IMR-90 (cell line): ENCODE data around the gene RGS5. TPM values are rescaled to one million over a fixed set of nuclear protein-coding genes. Genes with fewer than 3 reads are reported as not detected.

Experiments
- ATAC-seq: fragments of 200-7000 bp; cut with Tn5 transposase; 2 replicates; pipeline ENCODE4 v1.9.1; 2020; ENCODE audit warnings: low read depth, mild to moderate bottlenecking, moderate library complexity
- BruUV-seq: library from RNA; stranded (reverse); fragments of 400-500 nt; replicated peaks from 2 replicates; lab custom pipeline; 2021; lab: Mats Ljungman, UMichigan
- CTCF ChIA-PET: fragments of 300-600 bp; formaldehyde crosslinking; extraction: SDS; loops from one replicate; lab custom pipeline; 2021; ENCODE audit warnings: antibody characterized with exemption; lab: Yijun Ruan, JAX
- POLR2A ChIA-PET: fragments of 300-600 bp; sonication (Branson Sonifier 250); formaldehyde crosslinking; loops from one replicate; lab custom pipeline; 2022; ENCODE audit warnings: antibody characterized with exemption; ENCODE audit not compliant: unreplicated experiment; lab: Charles Lee
- DNase-seq: peaks from one replicate; pipeline ENCODE4 v3.0.0; 2013
- H2AFZ ChIP-seq: replicated peaks from 2 replicates; pipeline ENCODE3; 2013; ENCODE audit warnings: low read length, mild to moderate bottlenecking; ENCODE audit not compliant: poor library complexity
- H2AK5ac ChIP-seq: 2 replicates; pipeline ENCODE4 v1.6.1; 2013; ENCODE audit warnings: low read depth, low read length, inconsistent platforms
- H2AK9ac ChIP-seq: replicated peaks from 2 replicates; pipeline ENCODE3; 2013; ENCODE audit warnings: mild to moderate bottlenecking, low read depth, low read length, moderate library complexity; ENCODE audit not compliant: poor library complexity
- H2BK120ac ChIP-seq: 2 replicates; pipeline ENCODE4 v1.6.1; 2013; ENCODE audit warnings: low read depth, low read length, inconsistent platforms
- H2BK15ac ChIP-seq: 3 replicates; pipeline ENCODE4 v1.6.1; 2013; ENCODE audit warnings: low read depth, low read length, inconsistent platforms
- H2BK20ac ChIP-seq: 2 replicates; pipeline ENCODE4 v1.6.1; 2013; ENCODE audit warnings: low read depth, mild to moderate bottlenecking, inconsistent platforms, low read length, moderate library complexity
- H2BK5ac ChIP-seq: 2 replicates; pipeline ENCODE4 v1.6.1; 2013; ENCODE audit warnings: mild to moderate bottlenecking, low read depth, low read length, inconsistent platforms; ENCODE audit not compliant: poor library complexity, severe bottlenecking
- H3K14ac ChIP-seq: replicated peaks from 2 replicates; pipeline ENCODE4 v1.6.1; 2013; ENCODE audit warnings: low read depth, low read length, inconsistent platforms
- H3K18ac ChIP-seq: 2 replicates; pipeline ENCODE4 v1.6.1; 2013; ENCODE audit warnings: low read depth, low read length, control low read depth
- H3K23ac ChIP-seq: 2 replicates; pipeline ENCODE4 v1.6.1; 2013; ENCODE audit warnings: low read depth, low read length, inconsistent platforms
- H3K27ac ChIP-seq: 2 replicates; pipeline ENCODE4 v1.5.1; 2013; ENCODE audit warnings: mild to moderate bottlenecking, control low read depth, low read length; ENCODE audit not compliant: insufficient read depth
- H3K27me3 ChIP-seq: 2 replicates; pipeline ENCODE4 v1.6.1; 2013; ENCODE audit warnings: low read length; ENCODE audit not compliant: control insufficient read depth, insufficient read depth
- H3K36me3 ChIP-seq: 2 replicates; pipeline ENCODE4 v1.6.1; 2013; ENCODE audit warnings: low read length, mixed read lengths; ENCODE audit not compliant: control insufficient read depth, insufficient read depth
- H3K4ac ChIP-seq: 2 replicates; pipeline ENCODE4 v1.6.1; 2013; ENCODE audit warnings: low read depth, low read length, inconsistent platforms
- H3K4me1 ChIP-seq: 2 replicates; pipeline ENCODE4 v1.6.1; 2013; ENCODE audit warnings: low read length, mixed read lengths; ENCODE audit not compliant: control insufficient read depth, insufficient read depth
- H3K4me2 ChIP-seq: 2 replicates; pipeline ENCODE4 v1.6.1; 2013; ENCODE audit warnings: low read depth, mild to moderate bottlenecking, control low read depth, low read length, moderate library complexity
- H3K4me3 ChIP-seq: 2 replicates; pipeline ENCODE4 v1.5.1; 2013; ENCODE audit warnings: low read depth, mild to moderate bottlenecking, control low read depth, low read length, moderate library complexity; ENCODE audit not compliant: insufficient read depth
- H3K56ac ChIP-seq: 2 replicates; pipeline ENCODE4 v1.6.1; 2013; ENCODE audit warnings: low read length, inconsistent platforms; ENCODE audit not compliant: insufficient read depth; ENCODE audit errors: extremely low read depth
- H3K79me1 ChIP-seq, 2 experiments: 2 replicates each; pipeline ENCODE4 v1.6.1; 2013; ENCODE audit warnings: low read length in 2 of 2, inconsistent platforms in 1 of 2, low read depth in 1 of 2
- H3K9ac ChIP-seq: 2 replicates; pipeline ENCODE4 v1.6.1; 2013; ENCODE audit warnings: low read depth, low read length, control low read depth
- H3K9me1 ChIP-seq: 2 replicates; pipeline ENCODE4 v1.6.1; 2013; ENCODE audit warnings: low read length, inconsistent platforms; ENCODE audit not compliant: insufficient read depth
- H3K9me3 ChIP-seq: 2 replicates; pipeline ENCODE4 v1.6.1; 2013; ENCODE audit warnings: low read length; ENCODE audit not compliant: control insufficient read depth, insufficient read depth
- H4K20me1 ChIP-seq: 2 replicates; pipeline ENCODE4 v1.6.1; 2013; ENCODE audit warnings: low read length, inconsistent platforms; ENCODE audit not compliant: insufficient read depth
- H4K5ac ChIP-seq: 2 replicates; pipeline ENCODE4 v1.6.1; 2013; ENCODE audit warnings: mild to moderate bottlenecking, low read depth, low read length, control low read depth
- H4K8ac ChIP-seq, 2 experiments: 2 replicates each; pipeline ENCODE4 v1.6.1; 2013; ENCODE audit warnings: low read depth in 2 of 2, low read length in 2 of 2, control low read depth in 1 of 2, inconsistent platforms in 1 of 2
- H4K91ac ChIP-seq: 2 replicates; pipeline ENCODE4 v1.6.1; 2013; ENCODE audit warnings: low read depth, low read length, inconsistent platforms; ENCODE audit not compliant: insufficient read depth
- BHLHE40 ChIP-seq: fragments of 150-350 bp; IDR thresholded peaks from 2 replicates; pipeline ENCODE4 v1.6.1; 2016; ENCODE audit warnings: mild to moderate bottlenecking, low read depth, low read length
- FOS ChIP-seq: fragments of 150-350 bp; IDR thresholded peaks from 2 replicates; pipeline ENCODE4 v1.6.1; 2016; ENCODE audit warnings: low read depth, low read length
- MAFK ChIP-seq: IDR thresholded peaks from 2 replicates; pipeline ENCODE4 v1.6.1; 2012; ENCODE audit warnings: low read depth, low read length, improper control_type of control experiment
- MAZ ChIP-seq: IDR thresholded peaks from 2 replicates; pipeline ENCODE4 v1.6.1; 2012; ENCODE audit warnings: low read depth, mild to moderate bottlenecking, low read length, improper control_type of control experiment, moderate library complexity, borderline replicate concordance
- NFE2L2 ChIP-seq: fragments of 150-350 bp; IDR thresholded peaks from 2 replicates; pipeline ENCODE4 v1.6.1; 2016; ENCODE audit warnings: low read depth, mild to moderate bottlenecking, low read length
- POLR2A ChIP-seq: IDR thresholded peaks from 2 replicates; pipeline ENCODE4 v1.6.1; 2012; ENCODE audit warnings: mild to moderate bottlenecking, low read depth, low read length
- RAD21 ChIP-seq: IDR thresholded peaks from 2 replicates; pipeline ENCODE4 v1.6.1; 2012; ENCODE audit warnings: low read length, improper control_type of control experiment
- RCOR1 ChIP-seq: IDR thresholded peaks from 2 replicates; pipeline ENCODE4 v1.6.1; 2012; ENCODE audit warnings: mild to moderate bottlenecking, low read length, improper control_type of control experiment; ENCODE audit not compliant: insufficient replicate concordance
- SMC3 ChIP-seq: fragments of 150-350 bp; IDR thresholded peaks from 2 replicates; pipeline ENCODE4 v1.6.1; 2016; ENCODE audit warnings: low read depth, mild to moderate bottlenecking, antibody characterized with exemption, low read length, moderate library complexity
- WGBS, 2 experiments: methylation state at CpG; one replicate each; pipeline versions ENCODE4 v1.1.5 to v1.1.7; 2013; ENCODE audit warnings: missing lambda C conversion rate in 2 of 2; ENCODE audit not compliant: insufficient read length in 1 of 2; ENCODE audit errors: extremely low coverage in 2 of 2; 5-methylcytosine and 5-hydroxymethylcytosine counted together
- dilution Hi-C: fragments of 300-500 bp; cut with HindIII; formaldehyde crosslinking; loops from one replicate; pipeline ENCODE4 v1.14.3; 2018; ENCODE audit warnings: low sequenced_read_pairs; ENCODE audit not compliant: unreplicated experiment
- in situ Hi-C: fragments of 300-500 bp; cut with MboI; formaldehyde crosslinking; loops from 3 replicates; pipeline ENCODE4 v1.14.3; 2019; ENCODE audit warnings: low sequenced_read_pairs, inconsistent platforms, mixed read lengths
- intact Hi-C: fragments of 100-400 bp; cut with micrococcal nuclease; formaldehyde crosslinking; loops from 2 replicates; pipeline ENCODE4 v1.10.0; 2022
- polyA plus RNA-seq, 3 experiments: library from polyadenylated mRNA; depleted of rRNA; stranded (reverse); fragments of >200 nt; gene quantifications; 2 replicates each; pipeline ENCODE4 v1.2.3, GENCODE V29; 2012; ENCODE audit warnings: low replicate concordance in 1 of 3
- total RNA-seq: library from RNA; depleted of rRNA; stranded (reverse); fragments of >200 nt; gene quantifications from 2 replicates; pipeline ENCODE4 v1.2.3, GENCODE V29; 2012
- TF ChIP-seq, protein P1 (sequence below): fragments of 150-350 bp; IDR thresholded peaks from 2 replicates; pipeline ENCODE4 v1.6.1; 2017; ENCODE audit warnings: mild to moderate bottlenecking, antibody characterized with exemption, low read length, low read depth
- TF ChIP-seq, protein P2 (sequence below): conservative IDR thresholded peaks from 2 replicates; pipeline ENCODE4 v1.5.1; 2012; ENCODE audit warnings: mild to moderate bottlenecking, low read depth, low read length, improper control_type of control experiment

The RGS5 gene
- total and polyA plus RNA-seq, 2 of the 4 experiments (the other 2 are of a cell fraction), result 21.4 to 40.0 TPM

DNA sequence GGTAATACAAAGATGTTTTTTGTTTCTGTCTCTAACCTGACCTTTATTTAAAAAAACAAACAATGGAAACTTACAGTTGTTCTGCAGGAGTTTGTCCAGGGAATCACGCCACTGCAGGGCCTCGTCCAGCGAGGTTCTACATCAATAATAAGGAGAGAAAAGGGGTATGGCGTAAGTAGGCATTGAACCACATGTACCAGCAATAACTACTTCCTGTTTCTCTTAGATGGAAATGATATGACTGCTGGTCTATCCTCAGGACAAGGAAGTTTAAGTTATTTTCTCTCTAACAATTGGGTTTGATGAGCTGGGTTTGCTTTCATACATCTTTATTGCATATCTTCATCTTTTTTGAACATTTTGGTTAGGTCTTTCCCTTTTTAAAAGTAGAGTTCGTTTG, 40.9 kb downstream of the RGS5 start:
- ChIA-PET POLR2A (no interaction called here), CTCF (interaction anchor here (1.0 to 2.7 kb wide), 4 partner anchors 8 to 71 kb away, joined by 3 to 7 read pairs (median 3); no protein-coding TSS in a partner anchor)
- no peak overlapping the region for H3K27ac ChIP-seq
- H4K5ac ChIP-seq, result no peak overlapping the region
- intact Hi-C loops (no loop called here), in situ Hi-C loops (no loop called here), dilution Hi-C loops (no loop called here)
- H3K9me3 ChIP-seq, result no peaks in the 10 kb centered on the region
- H2AK9ac ChIP-seq, result no peak overlapping the region
- no peak overlapping the region for H3K4me2 ChIP-seq
- no peak overlapping the region for H4K91ac ChIP-seq
- H3K23ac ChIP-seq, result no peak overlapping the region
- WGBS, 2 experiments, result no CpG with 5 or more reads among the region's 5 CpGs
- H2BK15ac ChIP-seq, result peak overlapping the region; percentile 47; the same call in 1 of the 3 replicates
- H2AK5ac ChIP-seq, result peak overlapping the region; percentile 53; the same call in 1 of the 2 replicates
- peak overlapping the region; percentile 29; the same call in 1 of the 2 replicates for H3K14ac ChIP-seq
- peaks cover 8% of the 10 kb centered on the region for H3K4me1 ChIP-seq
- peak overlapping the region; percentile 6; the same call in 1 of the 2 replicates for H2BK20ac ChIP-seq
- TF ChIP-seq, protein P1, sequence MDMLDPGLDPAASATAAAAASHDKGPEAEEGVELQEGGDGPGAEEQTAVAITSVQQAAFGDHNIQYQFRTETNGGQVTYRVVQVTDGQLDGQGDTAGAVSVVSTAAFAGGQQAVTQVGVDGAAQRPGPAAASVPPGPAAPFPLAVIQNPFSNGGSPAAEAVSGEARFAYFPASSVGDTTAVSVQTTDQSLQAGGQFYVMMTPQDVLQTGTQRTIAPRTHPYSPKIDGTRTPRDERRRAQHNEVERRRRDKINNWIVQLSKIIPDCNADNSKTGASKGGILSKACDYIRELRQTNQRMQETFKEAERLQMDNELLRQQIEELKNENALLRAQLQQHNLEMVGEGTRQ, result no peak
- TF ChIP-seq NFE2L2 (no peak), FOS (no peak), RAD21 (no peak), POLR2A (no peak), BHLHE40 (no peak), MAZ (no peak), SMC3 (no peak), RCOR1 (no peak), MAFK (no peak)
- TF ChIP-seq, protein P2, sequence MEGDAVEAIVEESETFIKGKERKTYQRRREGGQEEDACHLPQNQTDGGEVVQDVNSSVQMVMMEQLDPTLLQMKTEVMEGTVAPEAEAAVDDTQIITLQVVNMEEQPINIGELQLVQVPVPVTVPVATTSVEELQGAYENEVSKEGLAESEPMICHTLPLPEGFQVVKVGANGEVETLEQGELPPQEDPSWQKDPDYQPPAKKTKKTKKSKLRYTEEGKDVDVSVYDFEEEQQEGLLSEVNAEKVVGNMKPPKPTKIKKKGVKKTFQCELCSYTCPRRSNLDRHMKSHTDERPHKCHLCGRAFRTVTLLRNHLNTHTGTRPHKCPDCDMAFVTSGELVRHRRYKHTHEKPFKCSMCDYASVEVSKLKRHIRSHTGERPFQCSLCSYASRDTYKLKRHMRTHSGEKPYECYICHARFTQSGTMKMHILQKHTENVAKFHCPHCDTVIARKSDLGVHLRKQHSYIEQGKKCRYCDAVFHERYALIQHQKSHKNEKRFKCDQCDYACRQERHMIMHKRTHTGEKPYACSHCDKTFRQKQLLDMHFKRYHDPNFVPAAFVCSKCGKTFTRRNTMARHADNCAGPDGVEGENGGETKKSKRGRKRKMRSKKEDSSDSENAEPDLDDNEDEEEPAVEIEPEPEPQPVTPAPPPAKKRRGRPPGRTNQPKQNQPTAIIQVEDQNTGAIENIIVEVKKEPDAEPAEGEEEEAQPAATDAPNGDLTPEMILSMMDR, result no peak
- peak overlapping the region; percentile 31; the same call in 1 of the 2 replicates for H3K18ac ChIP-seq
- H2AFZ ChIP-seq, result no peak overlapping the region
- ATAC-seq, result no peak
- no peaks in the 10 kb centered on the region for H4K20me1 ChIP-seq
- no TSS peak for BruUV-seq
- peak overlapping the region; percentile 62; the same call in 1 of the 2 replicates for H2BK120ac ChIP-seq
- H3K27me3 ChIP-seq, result no peaks in the 10 kb centered on the region
- peak overlapping the region in 1 of 2 experiments; percentile 14; a peak in 1 of 4 replicates for H4K8ac ChIP-seq
- H3K36me3 ChIP-seq, result no peaks in the 10 kb centered on the region
- no peaks in the 10 kb centered on the region for H3K9me1 ChIP-seq
- no peak overlapping the region for H3K9ac ChIP-seq
- H3K4me3 ChIP-seq, result no peak overlapping the region
- no peak overlapping the region for H3K4ac ChIP-seq
- DNase-seq, result no peak
- H2BK5ac ChIP-seq, result no peak overlapping the region
- no peaks in the 10 kb centered on the region for H3K79me1 ChIP-seq
- no peak overlapping the region for H3K56ac ChIP-seq
